GM18505 (cell line): ENCODE data around the gene GABRR2.

Experiments
- ATAC-seq: cut with Tn5 transposase; IDR thresholded peaks from one replicate; pipeline ENCODE4 v1.9.1; 2021; ENCODE audit not compliant: unreplicated experiment
- POLR2A ChIP-seq: IDR thresholded peaks from 4 replicates; pipeline ENCODE4 v1.6.1; 2011; ENCODE audit warnings: borderline replicate concordance; ENCODE audit not compliant: insufficient read depth, insufficient read length; ENCODE audit errors: extremely low read depth

The GABRR2 gene

GRCh38 chr6:89269981-89270380 lies 45.1 kb downstream of the GABRR2 start:
- ATAC-seq: no peak

GRCh38 chr6:89269252-89269651 lies 45.8 kb downstream of the GABRR2 start:
- no peak for ATAC-seq
- no peak for TF ChIP-seq POLR2A

More at GRCh38 chr6:89269981-89270380, 45.1 kb downstream of the GABRR2 start:
- TF ChIP-seq POLR2A: no peak

GRCh38 chr6:89268776-89269175 lies 46.3 kb downstream of the GABRR2 start:
- ATAC-seq: no peak
- TF ChIP-seq POLR2A: no peak

GRCh38 chr6:89267918-89268317 lies 47.2 kb downstream of the GABRR2 start:
- ATAC-seq: no peak
- TF ChIP-seq POLR2A: no peak

GRCh38 chr6:89264296-89264695 lies 50.8 kb downstream of the GABRR2 start:
- ATAC-seq: no peak
- no peak for TF ChIP-seq POLR2A

- no peak for ATAC-seq
- no peak for TF ChIP-seq POLR2A
Observed at GRCh38 chr6:89260832-89261231, 54.3 kb downstream of the GABRR2 start.

- TF ChIP-seq POLR2A: no peak
- no peak for ATAC-seq
Observed at GRCh38 chr6:89260310-89260709, 54.8 kb downstream of the GABRR2 start.

- no peak for ATAC-seq
- no peak for TF ChIP-seq POLR2A
Observed at GRCh38 chr6:89258912-89259311, 56.2 kb downstream of the GABRR2 start.

- TF ChIP-seq POLR2A: no peak
- ATAC-seq: no peak
Observed at GRCh38 chr6:89257781-89258180, 57.3 kb downstream of the GABRR2 start.

- no peak for TF ChIP-seq POLR2A
- ATAC-seq: no peak
Observed at GRCh38 chr6:89257346-89257745, 57.8 kb downstream of the GABRR2 start.

GRCh38 chr6:89255417-89255816 lies 59.7 kb downstream of the GABRR2 start:
- no peak for ATAC-seq
- no peak for TF ChIP-seq POLR2A

- TF ChIP-seq POLR2A: no peak
- no peak for ATAC-seq
Observed at GRCh38 chr6:89254569-89254968, 60.5 kb downstream of the GABRR2 start.

- no peak for ATAC-seq
- TF ChIP-seq POLR2A: no peak
Observed at GRCh38 chr6:89252907-89253306, 62.2 kb downstream of the GABRR2 start.

- ATAC-seq: no peak
- no peak for TF ChIP-seq POLR2A
Observed at GRCh38 chr6:89251976-89252375, 63.1 kb downstream of the GABRR2 start.

- no peak for TF ChIP-seq POLR2A
- ATAC-seq: no peak
Observed at GRCh38 chr6:89251170-89251569, 63.9 kb downstream of the GABRR2 start.
